Stimulated activated CD4-positive, alpha-beta T cell treated with anti-CD3 and anti-CD28 coated beads, Interleukin-1b, Interleukin-23, amount 100 ng/mL, for 24 hours (primary cell): ENCODE data around the gene NDST4.

Source experiments
- DNase-seq, 4 experiments: peaks; one replicate each; pipeline ENCODE4 v3.0.0-alpha.2; 2020; ENCODE audit warnings: low read depth in 4 of 4, low spot score in 1 of 4

NDST4 gene

GRCh38 chr4:115113506-115114106, at the start of gene NDST4:
Gene NDST4 (minus strand): TSS chr4:115113620. CDS start chr4:115077036, 36,584 bp downstream.
- no peak for DNase-seq

DNA sequence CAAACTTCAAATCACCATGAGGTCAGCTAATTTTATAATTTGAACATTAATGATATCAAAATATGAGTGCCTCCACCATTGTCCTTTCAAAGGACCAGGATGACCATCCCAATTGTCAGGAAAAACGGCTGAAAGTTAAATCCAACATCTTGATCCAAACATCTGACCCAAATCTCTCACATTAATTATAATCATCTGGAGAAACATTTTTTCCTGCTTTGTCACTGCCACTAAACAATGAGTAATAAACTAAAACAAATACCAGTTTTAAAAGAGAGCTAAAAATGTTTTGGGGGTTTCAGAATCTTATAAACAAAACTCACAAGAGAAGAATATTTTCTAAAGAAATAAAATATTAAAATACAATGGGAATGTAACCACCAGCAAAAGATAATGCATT, 45.7 kb upstream of the NDST4 start:
- DNase-seq: no peak

- DNase-seq: no peak
Measured at GRCh38 chr4:115158296-115158695, 44.9 kb upstream of the NDST4 start.

- no peak for DNase-seq
Measured at GRCh38 chr4:115154826-115155225, 41.4 kb upstream of the NDST4 start.

DNA sequence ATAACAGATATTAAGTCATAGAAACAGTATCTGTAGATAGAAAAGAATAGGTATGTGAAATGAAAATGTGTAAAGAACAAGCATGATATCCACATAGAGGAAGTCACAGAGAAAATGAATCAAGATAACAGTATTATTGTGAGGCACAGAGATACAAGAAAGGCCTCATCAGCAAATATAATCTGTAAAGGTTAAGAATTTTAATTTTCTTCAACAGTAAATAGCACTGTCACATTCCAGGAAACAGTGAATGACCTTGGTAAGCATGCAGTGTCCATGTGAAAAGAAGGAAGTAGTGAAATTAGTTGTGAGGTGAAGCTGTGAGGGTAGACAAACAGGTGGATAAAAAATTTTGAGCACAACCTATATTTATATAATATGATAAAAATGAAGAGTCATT, 39.5 kb upstream of the NDST4 start:
- DNase-seq: no peak

DNA sequence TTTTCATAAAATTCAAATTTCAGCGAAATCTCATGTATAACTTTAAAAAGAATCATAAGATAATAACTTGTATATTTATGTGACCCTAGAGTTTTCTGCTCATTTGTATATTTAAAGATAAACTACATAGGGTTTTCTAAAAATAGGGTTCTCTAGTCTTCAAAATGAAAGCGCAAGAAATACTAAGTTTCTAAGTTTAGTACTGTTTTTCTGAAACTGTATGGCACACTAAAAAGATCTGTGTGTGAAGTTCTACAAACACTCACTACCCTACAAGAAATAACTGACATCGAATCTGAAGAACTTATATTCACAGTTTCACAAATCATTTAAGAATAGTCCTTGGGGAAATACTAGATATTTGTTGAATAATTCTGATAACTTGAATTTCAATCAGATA, 38.7 kb upstream of the NDST4 start:
- no peak for DNase-seq

DNA sequence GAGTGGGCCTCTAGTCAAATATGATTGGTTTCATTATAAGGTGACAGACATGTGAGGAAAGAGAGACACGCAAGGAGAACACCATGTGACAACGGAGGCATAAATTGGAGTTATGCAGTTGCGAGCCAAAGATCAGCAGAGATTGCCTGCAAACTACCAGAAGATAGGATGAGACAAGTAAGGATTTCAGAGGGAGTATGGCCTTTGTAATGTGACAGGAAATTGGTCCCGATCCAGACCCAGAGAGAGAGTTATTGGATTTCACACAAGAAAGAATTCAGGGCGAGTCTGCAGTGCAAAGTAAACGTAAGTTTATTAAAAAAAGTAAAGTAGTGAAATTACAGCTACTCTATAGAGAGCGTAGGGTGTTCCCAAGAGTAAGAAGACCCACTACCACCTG, 35.7 kb upstream of the NDST4 start:
- DNase-seq: no peak

DNA sequence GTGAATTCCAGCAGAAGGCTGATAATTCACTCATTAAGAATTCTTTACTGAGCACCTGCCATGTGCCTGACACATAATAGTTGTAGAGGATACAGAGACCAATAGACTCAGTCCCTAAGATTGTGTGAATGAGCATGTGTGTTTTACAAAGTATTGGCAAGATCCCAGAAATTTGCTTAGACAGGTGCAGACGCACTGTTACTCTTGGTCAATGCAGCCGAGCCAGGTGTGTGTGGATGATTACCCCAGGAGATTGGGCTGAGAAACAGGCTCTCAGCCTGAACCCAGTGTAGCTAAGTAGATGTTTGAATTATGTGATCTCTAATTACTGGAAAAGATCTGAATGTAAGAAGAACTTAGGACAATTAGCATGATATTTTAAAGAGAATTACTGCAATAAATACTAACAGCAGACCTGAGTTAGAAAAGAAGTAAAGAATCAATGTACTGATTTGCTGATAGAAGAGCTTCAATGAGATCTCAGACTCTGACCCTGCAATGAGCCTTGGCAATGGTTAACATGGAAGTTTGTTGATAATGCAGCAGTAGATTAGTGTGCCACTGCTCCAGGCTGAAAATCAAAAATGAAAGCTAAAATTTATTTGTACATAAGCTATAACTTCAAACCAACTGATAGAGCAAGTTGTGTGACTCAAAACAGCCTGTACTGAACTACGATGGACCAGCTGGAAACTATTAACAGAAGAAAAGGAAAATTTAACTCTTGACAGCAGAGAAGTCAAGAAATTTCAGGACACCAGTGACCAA, 32.2 kb upstream of the NDST4 start:
- no peak for DNase-seq

DNA sequence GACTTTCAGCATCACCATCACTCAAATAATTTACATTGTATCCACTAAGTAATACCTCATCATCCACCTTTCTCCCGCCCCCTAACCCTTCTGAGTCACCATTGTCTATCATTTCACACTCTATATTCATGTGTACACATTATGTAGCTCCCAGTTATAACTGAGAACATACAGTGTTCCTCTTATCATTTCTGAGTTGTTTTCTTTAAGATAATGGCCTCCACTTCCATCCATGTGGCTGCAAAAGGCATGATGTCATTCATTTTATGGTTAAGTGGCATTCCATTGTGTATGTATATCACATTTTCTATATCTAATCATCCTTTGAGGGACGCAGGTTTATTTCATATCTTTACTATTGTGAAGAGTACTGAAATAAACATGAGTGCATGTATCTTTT, 14.6 kb upstream of the NDST4 start:
- DNase-seq: no peak

DNA sequence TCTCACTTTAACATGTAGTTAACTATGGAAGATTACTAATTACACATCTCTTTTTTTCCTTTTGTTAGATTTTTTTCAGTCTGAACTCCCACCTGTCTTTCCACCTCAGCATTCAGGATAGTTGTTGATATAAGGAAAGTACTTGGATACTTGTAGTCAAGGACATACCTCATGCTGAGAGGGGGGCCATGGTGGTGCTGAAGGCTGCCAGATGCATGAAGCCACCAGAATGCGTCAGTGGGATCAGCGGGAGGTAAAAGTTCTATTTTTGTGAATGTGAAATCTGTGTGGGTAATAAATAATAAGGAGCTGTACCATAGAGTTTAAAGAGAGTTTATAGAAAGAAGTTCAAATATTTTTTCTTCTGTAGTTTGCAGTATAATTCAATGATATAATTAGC, 13.1 kb upstream of the NDST4 start:
- DNase-seq: no peak

- DNase-seq: no peak
Measured at GRCh38 chr4:115121351-115122043, 8.1 kb upstream of the NDST4 start.

DNA sequence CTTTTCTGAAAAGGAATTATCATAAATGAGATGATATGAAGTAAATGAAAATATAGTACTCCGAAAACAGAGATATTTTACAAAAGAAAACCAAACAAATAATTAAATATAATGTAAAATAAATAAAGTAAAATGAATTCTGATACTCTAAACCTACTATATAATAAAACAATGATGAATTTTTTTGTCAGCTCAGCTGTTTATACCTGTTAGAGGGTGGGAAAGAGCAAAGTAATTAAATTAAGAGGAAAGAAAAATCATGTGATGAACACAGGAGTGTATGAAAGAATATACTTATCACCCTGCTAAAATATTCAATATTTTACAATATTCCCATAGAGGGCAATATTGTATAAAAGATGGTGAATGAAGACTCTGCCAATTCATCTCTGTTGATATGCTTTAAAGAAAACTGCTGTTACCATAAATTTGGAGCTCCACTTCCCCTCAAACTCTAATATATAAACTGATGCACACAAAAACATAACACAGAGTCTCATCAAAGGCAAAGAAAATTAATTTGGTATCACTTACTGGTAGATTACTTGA, 6.5 kb upstream of the NDST4 start:
- DNase-seq: no peak

DNA sequence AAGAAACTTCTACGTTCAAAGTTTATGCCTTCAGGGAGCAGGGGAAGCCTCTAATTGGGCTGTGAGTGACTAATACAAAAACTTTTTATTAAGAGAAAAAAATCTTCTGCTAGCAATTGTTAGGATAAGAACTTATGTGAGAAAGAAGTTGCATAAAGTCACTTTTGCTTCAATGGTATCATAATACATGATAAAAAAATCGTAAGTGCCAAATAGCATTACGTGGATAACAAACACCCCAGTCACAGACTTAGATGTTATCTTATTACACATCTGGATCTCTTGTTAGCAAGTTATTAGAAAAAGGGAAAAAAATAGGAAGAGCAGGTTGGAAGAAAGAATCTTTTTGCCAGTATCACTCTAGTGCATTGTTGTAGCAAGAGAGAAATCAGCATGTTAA, 4.2 kb upstream of the NDST4 start:
- no peak for DNase-seq

- no peak for DNase-seq
Measured at GRCh38 chr4:115110191-115111181, 2.9 kb downstream of the NDST4 start.

DNA sequence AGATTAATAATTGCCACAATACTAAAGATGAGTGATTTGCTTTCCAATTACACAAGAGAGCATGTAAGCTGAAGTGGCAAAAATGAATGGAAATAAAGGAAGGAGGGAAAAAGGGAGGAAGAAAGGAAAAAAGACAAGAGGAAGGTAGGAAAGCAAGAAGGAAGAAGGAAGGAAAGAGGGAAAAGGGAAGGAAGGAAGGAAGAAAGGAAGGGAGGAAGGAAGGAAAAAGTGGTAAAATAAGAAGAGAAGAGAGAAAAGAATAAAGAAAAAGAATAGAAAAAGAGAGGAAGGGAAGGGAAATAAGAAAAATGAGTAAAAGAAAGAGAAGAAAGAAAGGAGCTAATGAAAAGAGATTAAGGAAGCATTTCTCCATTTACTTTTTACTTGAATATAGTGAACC, 4.6 kb downstream of the NDST4 start:
- DNase-seq: no peak

GRCh38 chr4:115107411-115107810, 6.0 kb downstream of the NDST4 start:
- DNase-seq: no peak

DNA sequence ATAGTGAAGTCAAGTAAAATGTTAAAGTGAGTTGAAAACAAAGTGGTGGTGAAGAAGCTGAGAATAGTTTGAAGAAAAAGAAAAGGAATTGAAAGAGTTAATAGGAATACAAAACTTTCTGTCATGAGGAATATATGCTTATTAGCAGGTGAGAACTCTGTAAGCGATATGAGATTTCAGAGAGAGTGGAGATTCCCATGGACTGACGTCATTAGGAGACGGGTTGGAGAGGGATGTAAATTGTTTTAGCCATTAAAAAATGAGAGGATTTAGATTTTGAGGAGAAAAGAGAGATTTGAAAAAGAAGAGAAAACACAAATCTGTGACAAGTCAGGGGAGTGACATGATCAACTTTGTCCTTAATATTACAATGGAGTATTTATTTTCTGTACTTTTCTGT, 11.7 kb downstream of the NDST4 start:
- DNase-seq: no peak

- DNase-seq: no peak
Measured at GRCh38 chr4:115090483-115091075, 22.8 kb downstream of the NDST4 start.

DNA sequence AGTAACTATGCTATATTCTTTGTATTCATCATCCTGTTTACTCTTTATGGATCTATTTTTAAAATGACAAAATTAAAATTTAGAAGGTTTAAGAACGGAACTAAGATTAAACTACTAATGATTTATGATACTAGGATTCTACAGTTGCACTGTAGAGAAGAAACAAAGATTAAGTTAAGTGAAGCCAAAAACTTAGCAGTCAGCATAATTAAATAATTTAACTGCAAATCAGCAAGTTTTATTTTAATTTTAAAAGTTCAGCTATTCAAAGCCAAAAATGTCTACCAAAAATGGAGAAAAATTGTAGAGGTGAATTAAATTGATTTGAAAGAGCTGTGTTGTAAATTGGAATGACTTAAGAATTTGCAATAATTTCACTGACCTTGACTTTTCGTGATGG, 30.8 kb downstream of the NDST4 start:
- no peak for DNase-seq

- DNase-seq: no peak
Measured at GRCh38 chr4:115076691-115077090, 36.7 kb downstream of the NDST4 start.

GRCh38 chr4:115058533-115058932, 54.9 kb downstream of the NDST4 start:
- no peak for DNase-seq
